GM21447 (cell line): Measurements from ENCODE around the gene UBN1.
"Not testable (repeated sequence)": the region's sequence is repeated elsewhere in the genome, so short reads cannot be mapped to it uniquely, and the experiment has no call there.

Experiments used
- ATAC-seq: cut with Tn5 transposase; IDR thresholded peaks from one replicate; pipeline ENCODE4 v1.9.1; 2021; ENCODE audit not compliant: unreplicated experiment

Gene UBN1

GRCh38 chr16:4882633-4883285 is 35.5 kb downstream of the UBN1 start:
- no peak for ATAC-seq

- no peak for ATAC-seq
Measured at GRCh38 chr16:4883501-4883900, 36.2 kb downstream of the UBN1 start.

GRCh38 chr16:4884209-4884608 is 36.9 kb downstream of the UBN1 start:
- no peak for ATAC-seq

DNA sequence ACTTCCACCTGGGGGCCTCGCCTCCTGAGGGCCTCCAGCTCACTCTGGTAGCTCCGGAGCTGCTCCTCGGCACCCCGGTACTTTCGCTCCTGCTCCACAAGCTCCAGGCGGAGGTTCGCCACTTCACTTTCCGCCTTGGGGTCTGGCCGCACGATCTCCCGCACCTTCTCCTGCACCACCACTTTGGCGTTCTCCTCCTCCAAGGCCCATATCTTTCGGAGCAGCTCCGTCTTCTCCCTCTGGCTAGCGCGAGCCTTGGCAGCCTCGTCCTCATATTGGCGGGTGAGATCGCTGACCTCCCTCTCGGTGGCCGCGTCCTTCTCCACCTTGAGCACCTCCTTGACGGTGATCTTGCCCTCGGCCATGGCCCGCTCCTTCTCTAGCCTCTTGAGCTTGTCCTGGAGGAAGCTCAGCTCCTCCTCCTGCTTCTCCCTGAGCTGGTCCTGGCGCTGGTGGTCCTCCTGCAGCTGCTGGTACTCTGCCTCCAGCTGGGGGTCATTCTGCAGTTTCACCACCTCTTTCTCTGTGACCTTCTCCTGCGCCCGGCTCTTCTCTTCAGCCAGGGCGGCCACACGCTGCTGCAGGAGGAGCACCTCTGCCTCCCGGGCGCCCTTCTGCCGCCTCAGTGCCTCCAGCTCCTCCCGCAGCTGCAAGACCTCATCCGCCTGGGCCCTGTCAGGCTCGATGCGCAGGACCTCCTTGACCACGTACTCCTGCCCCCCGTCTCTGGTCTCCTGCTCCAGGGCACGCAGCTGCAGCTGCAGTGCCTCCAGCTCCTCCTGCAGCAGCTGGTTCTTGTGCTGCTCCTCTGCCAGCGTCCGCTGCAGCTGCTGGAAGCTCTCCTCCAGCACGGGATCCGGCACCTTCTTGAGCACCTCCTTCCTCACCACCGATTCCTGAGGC is 37.9 kb downstream of the UBN1 start:
- ATAC-seq = no peak

DNA sequence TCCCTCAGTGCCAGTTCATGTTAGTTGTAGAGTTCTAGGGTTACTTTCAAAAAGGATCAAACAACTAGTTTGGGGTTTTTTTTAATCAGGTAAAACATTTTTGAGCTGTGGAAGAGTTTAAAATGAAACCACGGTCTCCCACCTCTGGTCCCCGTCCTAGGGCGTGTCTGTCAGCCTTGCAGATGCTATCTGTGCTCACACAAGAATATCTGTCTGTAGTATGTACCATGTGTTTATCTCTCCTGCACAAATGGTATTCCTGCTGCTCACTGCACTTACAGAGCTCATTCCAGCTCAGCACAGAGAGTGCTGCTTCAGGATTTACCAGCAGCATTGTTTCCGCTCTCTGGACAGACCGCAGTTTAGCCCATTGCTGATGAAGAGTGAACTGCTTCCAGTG is 38.9 kb downstream of the UBN1 start:
- ATAC-seq = no peak

DNA sequence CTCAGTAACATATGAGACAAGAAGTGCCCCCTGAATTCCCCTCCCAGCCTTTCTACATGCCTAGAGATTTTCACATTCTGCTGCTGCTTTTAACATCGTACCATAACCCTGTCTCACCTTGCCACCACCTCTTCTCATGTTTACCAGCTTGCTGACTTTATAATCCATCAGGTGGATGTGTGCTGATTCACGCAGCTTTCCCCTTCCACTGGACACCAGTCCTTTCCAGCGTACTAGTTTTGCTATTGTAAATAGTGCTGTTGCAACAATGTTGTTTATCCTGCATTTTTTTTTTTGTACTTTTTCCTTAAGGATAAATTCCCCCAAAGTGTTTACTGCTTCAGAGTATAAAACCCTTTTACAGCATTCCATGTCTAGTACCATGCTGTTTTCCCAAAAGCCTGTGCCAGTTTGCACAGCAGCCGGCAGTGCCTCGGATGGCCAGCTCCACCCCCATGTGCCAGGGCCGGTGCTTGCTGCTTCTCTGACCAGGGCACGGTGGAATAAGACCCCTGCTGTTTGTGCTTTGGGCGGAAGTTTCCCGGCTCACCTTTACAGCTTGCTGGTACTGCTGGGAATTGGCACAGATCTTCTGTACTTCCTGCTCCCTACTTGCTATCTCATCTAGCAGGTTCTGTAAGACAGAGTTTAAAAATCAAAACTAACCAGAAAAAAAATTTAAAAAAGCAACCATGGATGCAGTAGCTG is 41.3 kb downstream of the UBN1 start:
- ATAC-seq = no peak

DNA sequence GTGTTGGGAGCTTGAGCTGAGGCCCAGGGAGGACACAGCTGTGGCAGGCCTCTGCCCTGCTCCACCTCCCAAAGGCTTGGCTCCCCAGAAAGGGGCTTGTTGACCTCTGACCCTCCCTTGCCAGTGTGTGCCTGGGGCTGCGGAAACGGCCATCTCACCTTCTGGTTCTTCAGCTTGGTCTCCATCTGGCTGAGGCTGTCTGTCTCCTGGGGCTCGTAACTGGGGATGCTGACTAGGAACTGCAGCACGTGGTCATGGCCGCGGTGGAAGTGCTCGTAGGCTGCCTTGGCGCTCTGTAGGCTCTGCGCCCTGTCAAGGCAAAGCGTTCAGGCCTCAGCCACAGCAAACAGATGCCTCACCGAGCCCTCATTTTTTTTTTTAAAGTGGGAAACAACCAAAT is 42.7 kb downstream of the UBN1 start:
- no peak for ATAC-seq

- ATAC-seq = no peak
Measured at GRCh38 chr16:4890686-4891085, 43.4 kb downstream of the UBN1 start.

DNA sequence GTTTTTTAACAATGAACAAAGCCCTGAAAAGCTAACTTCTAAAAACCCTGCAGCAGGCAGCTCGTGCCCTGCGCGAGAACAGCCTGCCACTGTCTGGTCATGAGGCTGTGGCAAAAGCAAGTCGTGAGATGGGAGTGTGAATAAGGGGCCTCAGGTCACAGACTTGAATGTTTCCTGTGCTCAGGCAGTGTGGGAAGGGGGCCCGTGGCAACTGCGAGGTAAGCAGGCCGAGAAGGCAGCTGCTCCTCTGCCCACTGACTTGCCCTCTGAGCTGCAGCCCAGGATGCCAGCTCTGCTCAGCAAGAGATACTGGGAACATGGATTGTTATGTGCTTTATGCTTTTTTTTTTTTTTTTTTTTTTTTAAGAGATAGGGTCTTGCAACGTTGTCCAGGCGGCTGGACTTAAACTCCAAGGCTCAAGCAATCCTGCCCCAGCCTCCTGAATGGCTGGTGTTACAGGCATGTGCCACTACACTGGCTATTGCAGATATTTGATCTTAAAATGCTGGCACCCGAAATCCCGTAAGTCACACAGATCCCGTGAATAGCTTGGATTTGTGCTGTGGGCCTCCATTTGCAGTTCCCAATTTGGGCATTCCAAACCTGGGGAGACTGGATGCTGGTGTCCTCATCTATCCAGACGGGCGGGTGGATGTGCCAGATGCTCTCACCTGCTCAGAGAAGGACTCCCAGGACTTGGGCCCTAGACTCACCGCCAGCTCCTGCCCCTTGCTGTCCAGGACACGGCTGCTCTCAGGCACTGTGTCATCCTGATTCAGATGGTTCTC is 44.0 kb downstream of the UBN1 start:
- ATAC-seq = no peak

DNA sequence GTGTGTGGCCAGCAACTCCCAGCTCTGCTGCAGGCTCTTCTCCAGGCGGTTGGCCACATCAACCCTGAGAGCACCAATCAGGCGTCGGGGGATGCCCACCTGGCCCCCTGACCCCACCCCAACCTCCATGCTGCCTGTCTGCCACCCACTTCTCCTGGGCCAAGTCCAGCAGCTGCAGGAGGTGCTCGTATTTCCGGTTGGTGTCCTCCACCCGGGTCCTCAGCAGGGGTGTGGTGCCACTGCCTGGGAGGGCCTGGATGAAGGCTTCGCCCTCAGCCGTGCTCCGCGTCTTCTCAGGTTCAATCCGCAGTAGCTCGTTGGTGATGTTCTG is 44.6 kb downstream of the UBN1 start:
- no peak for ATAC-seq

GRCh38 chr16:4892361-4893102 is 45.3 kb downstream of the UBN1 start:
- no peak for ATAC-seq

DNA sequence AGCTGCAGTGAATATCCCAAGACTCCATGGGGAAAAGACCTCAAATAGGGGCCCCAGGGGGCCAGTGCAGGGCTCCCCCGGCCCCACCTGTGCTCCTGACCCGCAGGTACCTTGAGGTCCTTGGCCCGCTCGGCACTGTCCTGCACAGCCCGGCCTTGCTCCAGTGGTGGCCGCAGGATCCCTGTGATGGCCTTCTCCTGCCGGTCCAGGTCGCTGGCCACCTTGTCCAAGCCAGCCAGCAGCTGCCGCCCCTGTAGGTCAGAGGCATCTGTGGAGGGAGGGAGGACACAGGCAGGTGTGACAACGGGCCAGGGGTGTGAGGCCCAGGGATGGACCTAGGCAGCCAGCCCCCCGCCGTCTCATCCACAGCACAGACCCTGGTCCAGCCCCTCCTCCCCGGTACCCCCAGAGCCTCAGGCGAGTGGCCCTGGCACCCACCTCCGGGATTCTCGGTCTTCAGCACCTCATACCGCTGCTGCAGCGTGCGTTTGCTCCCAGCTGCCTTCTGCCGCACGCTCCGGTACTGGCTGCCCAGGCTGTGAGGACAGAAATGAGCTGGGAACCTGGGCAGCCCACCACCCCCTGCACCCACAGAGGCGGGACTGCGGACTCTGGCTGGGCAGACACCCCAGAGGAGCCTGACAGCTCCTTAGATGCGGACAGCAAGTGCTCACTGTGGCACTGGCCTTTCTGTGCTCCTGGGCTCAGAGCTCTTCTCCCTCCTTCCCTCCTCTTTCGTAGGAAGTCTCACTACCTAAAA is 46.0 kb downstream of the UBN1 start:
- ATAC-seq = no peak

GRCh38 chr16:4894276-4895150 is 47.2 kb downstream of the UBN1 start:
- ATAC-seq = no peak

- no peak for ATAC-seq
Measured at GRCh38 chr16:4895366-4895765, 48.1 kb downstream of the UBN1 start.

- ATAC-seq = not testable (repeated sequence)
Measured at GRCh38 chr16:4896761-4897160, 49.5 kb downstream of the UBN1 start.

DNA sequence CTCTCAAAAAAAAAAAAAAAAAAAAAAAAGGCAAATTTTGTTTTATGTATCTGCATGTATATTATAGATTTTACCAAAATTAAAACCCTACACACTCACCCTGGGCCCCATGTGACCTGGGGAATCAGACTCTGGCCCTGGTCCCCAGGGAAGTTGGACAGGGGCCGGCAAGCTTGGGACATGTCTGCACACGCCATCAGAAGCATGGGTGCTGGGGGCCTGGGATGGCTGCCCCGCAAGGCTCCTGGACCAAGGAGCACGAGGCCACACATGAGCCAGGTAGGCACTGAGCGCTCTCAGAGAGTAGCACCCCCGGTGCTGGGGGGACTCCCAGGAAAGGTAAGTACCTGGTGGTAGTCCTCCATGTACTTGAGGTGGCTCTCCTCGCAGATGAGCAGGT is 50.0 kb downstream of the UBN1 start:
- no peak for ATAC-seq

DNA sequence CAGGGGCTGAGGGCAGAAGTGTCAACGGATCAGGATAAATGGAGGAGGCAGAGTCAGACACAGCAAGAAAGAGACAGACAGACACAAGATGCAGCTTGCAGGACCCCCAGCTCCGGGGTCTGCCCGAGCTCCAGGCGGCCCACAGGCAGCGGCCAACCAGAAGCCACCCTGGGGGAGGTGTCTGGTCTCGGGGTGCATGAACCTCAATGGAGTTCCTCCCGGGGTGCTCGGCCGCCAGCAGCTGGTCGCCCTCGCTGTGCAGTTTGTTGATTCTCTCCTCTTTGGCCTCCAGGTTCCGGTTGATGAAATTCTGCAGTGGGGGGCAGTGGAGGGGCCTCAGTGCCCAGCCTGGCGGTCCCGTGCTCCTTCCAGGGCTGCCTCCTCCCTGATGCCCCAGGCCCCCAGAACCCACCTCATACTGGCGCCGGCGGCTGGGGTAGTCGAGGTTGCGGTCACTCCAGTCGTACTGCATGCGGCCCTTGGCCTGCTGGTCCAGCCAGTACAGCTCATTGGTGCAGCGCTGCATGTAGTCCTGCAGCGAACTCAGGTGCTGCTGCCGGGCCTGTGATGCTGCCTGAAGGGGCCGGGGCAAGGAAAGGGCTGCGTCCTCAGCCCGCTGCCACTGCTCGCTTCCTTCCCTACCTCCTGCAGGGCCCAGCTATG is 51.7 kb downstream of the UBN1 start:
- ATAC-seq = no peak

DNA sequence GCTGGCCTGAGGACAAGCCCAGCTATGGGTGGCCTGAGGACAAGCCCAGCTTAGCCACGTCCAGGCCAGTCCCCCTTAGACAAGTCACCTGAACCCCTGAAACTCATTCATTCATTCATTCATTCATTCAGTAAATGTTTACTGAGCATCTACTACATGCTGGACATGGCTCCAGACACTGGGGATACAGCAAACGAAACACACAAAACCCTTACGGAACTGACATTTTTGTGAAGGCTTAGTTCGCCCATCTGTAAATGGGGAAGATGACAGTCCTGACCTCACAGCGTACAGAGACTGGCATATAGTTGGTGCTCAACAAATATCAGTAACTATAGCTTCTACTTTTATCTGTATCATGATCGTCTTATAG is 52.2 kb downstream of the UBN1 start:
- ATAC-seq = no peak
